GM06990 (cell line): ENCODE data around the gene JUP.

ENCODE experiments used
- DNase-seq: peaks from one replicate; pipeline ENCODE4 v3.0.0-alpha.2; 2011; ENCODE audit not compliant: insufficient read length; ENCODE audit errors: extremely low read depth
- H3K27me3 ChIP-seq: replicated peaks from 2 replicates; pipeline ENCODE4 v1.6.0; 2011; ENCODE audit warnings: low read length; ENCODE audit not compliant: control insufficient read depth, insufficient read depth
- H3K36me3 ChIP-seq: 2 replicates; pipeline ENCODE4 v1.5.1; 2011; ENCODE audit warnings: low read length; ENCODE audit not compliant: control insufficient read depth, insufficient read depth
- H3K4me3 ChIP-seq: replicated peaks from 2 replicates; pipeline ENCODE4 v1.5.1; 2011; ENCODE audit warnings: low read depth, mild to moderate bottlenecking, control low read depth, low read length
- CTCF ChIP-seq: IDR thresholded peaks from 2 replicates; pipeline ENCODE4 v1.5.1; 2011; ENCODE audit warnings: low read length, control low read depth, mild to moderate bottlenecking, inconsistent platforms; ENCODE audit not compliant: insufficient read depth, poor library complexity, severe bottlenecking

JUP gene

DNA sequence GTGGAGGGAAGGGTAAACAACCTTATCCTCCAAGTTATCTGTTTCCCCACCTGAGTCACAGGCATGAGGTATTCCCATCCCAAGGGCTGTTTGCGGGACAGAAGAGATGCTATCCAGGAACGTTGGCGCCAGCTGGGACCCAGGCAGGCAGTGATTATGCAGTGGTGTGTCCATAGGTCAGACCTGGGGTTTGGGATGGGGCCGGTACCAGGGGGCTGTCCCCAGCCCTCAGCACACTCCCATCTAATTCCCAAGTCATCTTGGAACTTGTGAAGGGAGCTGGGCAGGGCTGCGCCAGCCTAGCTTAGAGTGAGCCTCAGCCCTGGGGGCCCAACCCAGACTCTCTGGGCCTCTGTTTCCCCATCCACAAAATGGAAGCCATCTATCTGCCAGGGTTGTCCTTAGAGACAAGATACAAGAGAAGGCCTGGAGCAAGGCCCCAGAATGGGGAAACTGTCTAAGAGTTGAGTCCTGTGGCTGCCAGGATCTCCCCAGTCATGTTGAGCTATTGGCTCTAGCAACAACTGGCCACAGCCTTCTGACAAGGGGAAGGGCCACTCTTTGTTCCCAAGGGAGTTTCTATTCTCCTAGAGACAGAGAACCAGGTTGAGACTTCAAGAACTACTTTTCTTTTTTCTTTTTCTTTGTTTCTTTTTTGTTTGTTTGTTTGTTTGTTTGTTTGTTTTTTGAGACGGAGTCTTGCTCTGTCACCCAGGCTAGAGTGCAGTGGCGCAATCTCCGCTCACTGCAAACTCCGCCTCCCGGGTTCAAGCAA, 9.8 kb upstream of the JUP start:
- DNase-seq, result no peak
- no peak for TF ChIP-seq CTCF
- H3K4me3 ChIP-seq, result no peak overlapping the region

DNA sequence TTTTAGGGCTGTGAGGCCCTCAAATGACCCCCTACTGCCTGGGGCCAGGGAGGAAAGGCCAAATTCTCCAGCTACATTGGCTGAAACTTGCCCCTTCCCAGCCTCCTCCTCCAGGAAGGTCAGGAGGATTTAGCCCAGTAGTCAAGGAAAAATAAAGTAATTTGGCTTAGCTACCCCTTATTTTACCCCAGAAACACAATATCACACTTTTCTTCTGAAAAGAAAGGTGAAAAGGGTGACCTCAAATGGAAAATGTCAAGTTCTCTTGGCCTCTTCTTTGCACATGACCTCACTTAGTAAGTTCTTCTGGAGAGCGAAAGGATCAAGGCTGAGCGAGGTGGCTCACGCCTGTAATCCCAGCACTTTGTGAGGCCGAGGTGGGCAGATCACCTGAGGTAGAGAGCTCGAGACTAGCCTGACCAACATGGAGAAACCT, 8.0 kb upstream of the JUP start:
- Histone ChIP-seq H3K36me3 (no peaks in the 10 kb centered on the region), H3K4me3 (no peak overlapping the region), H3K27me3 (no peaks in the 10 kb centered on the region)
- no peak for DNase-seq
- no peak for TF ChIP-seq CTCF

More for the DNA sequence above, 9.8 kb upstream of the JUP start:
- Histone ChIP-seq H3K36me3 (no peaks in the 10 kb centered on the region), H3K27me3 (no peaks in the 10 kb centered on the region)

DNA sequence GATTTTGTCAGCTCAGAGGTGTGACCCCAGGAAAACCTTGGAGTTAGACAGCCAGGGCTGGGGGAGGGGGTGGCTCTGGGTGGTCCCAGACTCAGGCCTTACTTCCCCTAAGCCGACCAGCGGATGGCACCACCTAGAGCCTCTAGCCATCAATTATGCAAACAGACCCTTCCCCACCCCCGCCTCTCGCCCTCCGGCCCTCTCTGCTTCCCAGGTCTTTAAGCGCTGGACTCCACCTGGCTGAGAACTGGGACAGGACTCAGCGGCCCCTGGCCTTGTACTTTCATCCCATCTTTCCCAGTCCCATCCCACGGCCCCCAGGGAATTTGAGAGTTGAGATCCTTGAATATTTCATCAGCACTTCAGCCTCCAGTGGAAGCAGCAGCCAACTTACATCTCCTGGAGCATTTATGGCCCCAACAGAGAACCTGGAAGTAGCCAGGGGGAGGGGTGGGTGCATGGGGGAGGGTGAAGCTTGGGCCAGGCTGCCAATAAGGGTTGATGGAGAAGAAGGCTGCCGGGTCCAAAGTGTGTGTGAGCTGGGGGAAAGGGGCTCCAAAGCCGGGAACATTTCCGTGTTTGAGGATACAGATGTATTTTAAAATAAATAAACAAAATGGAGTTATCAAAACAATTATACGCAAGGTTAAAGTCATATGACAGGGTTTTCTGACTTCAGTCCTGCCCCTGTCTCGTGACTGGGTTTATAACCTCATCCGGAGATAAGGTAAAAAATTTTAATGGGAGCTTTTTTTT, 7.5 kb upstream of the JUP start:
- DNase-seq, result no peak
- Histone ChIP-seq H3K27me3 (no peaks in the 10 kb centered on the region), H3K36me3 (no peaks in the 10 kb centered on the region), H3K4me3 (no peak overlapping the region)
- TF ChIP-seq CTCF, result no peak

GRCh38 chr17:41792845-41793783, 6.6 kb upstream of the JUP start:
- DNase-seq, result no peak
- Histone ChIP-seq H3K27me3 (no peaks in the 10 kb centered on the region; the same call in 1 of the 2 replicates), H3K4me3 (no peak overlapping the region), H3K36me3 (no peaks in the 10 kb centered on the region)
- no peak for TF ChIP-seq CTCF

DNA sequence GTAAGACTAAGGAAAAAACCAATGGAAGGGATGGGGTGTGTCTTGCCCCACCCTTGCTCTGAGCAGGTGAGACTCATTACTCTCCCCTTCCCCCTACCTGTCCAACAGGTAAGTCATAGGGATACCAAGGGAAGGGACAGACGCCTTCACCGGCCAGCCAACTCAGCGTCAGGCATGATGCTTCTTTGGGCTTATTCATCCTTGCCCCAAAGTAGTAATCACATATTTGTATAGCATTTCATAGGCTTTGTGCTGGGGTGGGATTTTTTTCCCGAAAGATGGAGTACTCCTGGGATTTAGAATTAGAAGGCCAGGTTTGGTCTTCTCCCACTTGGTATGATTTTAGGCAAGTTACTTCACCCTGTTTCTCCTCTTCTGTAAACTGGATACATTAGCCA, 509 bp upstream of the JUP start:
- DNase-seq, result no peak
- no peaks in the 10 kb centered on the region for H3K36me3 ChIP-seq

More for the DNA sequence above, 509 bp upstream of the JUP start:
- Histone ChIP-seq H3K4me3 (no peak overlapping the region), H3K27me3 (no peaks in the 10 kb centered on the region; the same call in 1 of the 2 replicates)
- no peak for TF ChIP-seq CTCF
